Kidney epithelial cell (primary cell): ENCODE results near the gene MOK. TPM values are rescaled to one million over a fixed set of nuclear protein-coding genes. Genes with fewer than 3 reads are reported as not detected.

ENCODE experiments used
- DNase-seq: peaks from one replicate; pipeline ENCODE4 v3.0.0-alpha.2; 2010; ENCODE audit warnings: low read depth
- H3K27me3 ChIP-seq: 2 replicates; pipeline ENCODE4 v1.6.0; 2011; ENCODE audit warnings: low read length; ENCODE audit not compliant: control insufficient read depth, insufficient read depth
- H3K36me3 ChIP-seq: 2 replicates; pipeline ENCODE4 v1.5.1; 2011; ENCODE audit warnings: low read length; ENCODE audit not compliant: control insufficient read depth, insufficient read depth
- H3K4me3 ChIP-seq: 2 replicates; pipeline ENCODE4 v1.5.1; 2011; ENCODE audit warnings: low read depth, mild to moderate bottlenecking, control low read depth, low read length
- total RNA-seq: library from RNA; depleted of rRNA; stranded (reverse); fragments of >200 nt; gene quantifications from 2 replicates; pipeline ENCODE4 v1.2.3, GENCODE V29; 2015
- TF ChIP-seq, protein P1 (sequence below): IDR thresholded peaks from 2 replicates; pipeline ENCODE4 v1.5.1; 2011; ENCODE audit warnings: mild to moderate bottlenecking, moderate library complexity, low read length, control low read depth, inconsistent platforms; ENCODE audit not compliant: insufficient read depth, poor library complexity, severe bottlenecking

The MOK gene
- total RNA-seq, 1 donor from 2014 or later, result 5.1 TPM

DNA sequence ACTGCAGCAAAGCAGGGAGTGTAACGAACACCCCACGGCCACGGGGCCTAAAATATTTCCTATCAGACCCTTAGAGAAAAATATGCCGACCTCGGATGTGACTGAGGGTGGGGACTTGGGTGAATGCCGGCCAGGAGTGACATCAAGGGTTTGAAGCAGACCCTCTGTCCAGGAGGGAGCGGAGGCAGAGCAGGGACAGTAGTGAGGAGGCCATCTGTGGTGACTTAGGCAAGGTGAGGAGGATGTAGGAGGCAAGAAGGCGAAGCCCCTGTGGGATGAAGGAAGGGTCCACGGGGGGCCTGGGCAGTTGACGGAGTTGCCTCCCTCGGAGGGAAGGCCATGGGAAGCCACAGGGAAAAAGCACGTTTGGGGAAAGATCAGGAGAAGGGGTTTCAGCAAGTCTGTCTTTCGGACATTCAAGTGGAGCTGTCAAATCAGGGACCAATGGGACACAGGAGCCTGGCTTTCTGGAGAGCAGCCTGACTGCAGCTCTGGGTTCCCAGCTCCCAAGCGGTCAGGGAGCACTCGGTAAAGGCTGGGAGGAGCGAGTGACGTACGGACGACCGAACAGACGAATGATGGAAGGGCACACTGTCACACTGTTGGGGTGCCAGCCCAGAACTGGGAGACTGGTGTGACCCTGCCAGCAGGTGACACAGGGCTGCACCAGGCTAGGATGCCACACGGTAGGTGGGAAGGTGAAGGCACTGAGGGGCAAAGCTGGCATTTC lies 74.3 kb downstream of the MOK start:
- TF ChIP-seq, protein P1, sequence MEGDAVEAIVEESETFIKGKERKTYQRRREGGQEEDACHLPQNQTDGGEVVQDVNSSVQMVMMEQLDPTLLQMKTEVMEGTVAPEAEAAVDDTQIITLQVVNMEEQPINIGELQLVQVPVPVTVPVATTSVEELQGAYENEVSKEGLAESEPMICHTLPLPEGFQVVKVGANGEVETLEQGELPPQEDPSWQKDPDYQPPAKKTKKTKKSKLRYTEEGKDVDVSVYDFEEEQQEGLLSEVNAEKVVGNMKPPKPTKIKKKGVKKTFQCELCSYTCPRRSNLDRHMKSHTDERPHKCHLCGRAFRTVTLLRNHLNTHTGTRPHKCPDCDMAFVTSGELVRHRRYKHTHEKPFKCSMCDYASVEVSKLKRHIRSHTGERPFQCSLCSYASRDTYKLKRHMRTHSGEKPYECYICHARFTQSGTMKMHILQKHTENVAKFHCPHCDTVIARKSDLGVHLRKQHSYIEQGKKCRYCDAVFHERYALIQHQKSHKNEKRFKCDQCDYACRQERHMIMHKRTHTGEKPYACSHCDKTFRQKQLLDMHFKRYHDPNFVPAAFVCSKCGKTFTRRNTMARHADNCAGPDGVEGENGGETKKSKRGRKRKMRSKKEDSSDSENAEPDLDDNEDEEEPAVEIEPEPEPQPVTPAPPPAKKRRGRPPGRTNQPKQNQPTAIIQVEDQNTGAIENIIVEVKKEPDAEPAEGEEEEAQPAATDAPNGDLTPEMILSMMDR, result no peak
- Histone ChIP-seq H3K27me3 (no peaks in the 10 kb centered on the region), H3K36me3 (peaks cover 1% of the 10 kb centered on the region), H3K4me3 (no peak overlapping the region)
- no peak for DNase-seq

DNA sequence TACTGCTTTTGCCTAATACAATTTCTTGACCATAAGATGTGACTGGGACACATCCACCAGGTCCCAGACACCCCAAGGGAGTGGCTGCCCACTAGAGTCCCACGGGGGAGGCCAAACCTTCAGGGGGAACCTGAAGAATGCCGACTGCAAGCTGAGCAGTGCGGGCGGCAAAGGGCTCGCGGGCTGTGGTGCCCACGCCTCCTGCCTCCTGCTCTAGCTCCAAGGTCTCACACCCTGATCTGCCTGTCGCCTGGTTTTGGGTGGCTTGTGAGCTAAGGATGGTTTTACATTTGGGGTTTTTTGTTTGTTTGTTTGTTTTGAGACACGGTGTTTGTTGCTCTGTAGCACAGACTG lies 75.2 kb downstream of the MOK start:
- H3K36me3 ChIP-seq, result peaks cover 1% of the 10 kb centered on the region
- TF ChIP-seq, protein P1, result no peak

DNA sequence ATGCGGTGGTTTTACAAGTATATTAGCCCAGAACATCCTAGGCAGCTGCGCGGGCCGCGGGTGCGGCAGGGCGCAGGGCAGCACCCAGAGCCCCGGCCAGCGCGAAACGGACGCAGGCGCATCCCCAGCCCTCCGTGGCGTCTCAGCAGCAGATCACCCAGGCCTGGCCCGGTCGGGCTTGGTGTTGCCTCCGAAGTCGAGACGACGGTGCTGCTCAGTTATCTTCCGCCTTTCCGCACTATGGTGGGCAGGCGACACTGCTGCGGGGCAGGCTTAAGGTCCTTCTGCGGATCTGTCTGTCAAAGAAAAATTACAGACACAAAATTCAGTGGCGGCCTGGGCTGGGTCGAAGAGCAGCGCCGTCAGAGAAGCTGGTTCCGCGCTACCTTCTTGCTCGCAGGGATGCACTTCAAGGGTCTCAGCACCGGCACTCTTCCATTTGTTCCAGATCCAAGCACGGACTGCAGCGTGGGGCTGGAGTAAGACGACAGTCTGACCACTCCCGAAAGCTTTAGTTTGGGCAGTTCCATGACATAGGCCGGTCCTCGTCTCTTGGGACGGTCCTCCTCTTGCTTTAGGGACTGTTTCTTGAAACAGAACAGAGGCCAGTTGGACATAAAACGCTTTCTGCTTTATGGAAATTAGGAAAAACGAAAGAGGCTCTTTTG lies 75.8 kb downstream of the MOK start:
- H3K27me3 ChIP-seq, result no peaks in the 10 kb centered on the region
- H3K4me3 ChIP-seq, result no peak overlapping the region
- TF ChIP-seq, protein P1, result no peak
- no peak for DNase-seq
- H3K36me3 ChIP-seq, result peaks cover 1% of the 10 kb centered on the region

More for the DNA sequence above, 75.2 kb downstream of the MOK start:
- H3K4me3 ChIP-seq, result no peak overlapping the region
- H3K27me3 ChIP-seq, result no peaks in the 10 kb centered on the region
- no peak for DNase-seq

DNA sequence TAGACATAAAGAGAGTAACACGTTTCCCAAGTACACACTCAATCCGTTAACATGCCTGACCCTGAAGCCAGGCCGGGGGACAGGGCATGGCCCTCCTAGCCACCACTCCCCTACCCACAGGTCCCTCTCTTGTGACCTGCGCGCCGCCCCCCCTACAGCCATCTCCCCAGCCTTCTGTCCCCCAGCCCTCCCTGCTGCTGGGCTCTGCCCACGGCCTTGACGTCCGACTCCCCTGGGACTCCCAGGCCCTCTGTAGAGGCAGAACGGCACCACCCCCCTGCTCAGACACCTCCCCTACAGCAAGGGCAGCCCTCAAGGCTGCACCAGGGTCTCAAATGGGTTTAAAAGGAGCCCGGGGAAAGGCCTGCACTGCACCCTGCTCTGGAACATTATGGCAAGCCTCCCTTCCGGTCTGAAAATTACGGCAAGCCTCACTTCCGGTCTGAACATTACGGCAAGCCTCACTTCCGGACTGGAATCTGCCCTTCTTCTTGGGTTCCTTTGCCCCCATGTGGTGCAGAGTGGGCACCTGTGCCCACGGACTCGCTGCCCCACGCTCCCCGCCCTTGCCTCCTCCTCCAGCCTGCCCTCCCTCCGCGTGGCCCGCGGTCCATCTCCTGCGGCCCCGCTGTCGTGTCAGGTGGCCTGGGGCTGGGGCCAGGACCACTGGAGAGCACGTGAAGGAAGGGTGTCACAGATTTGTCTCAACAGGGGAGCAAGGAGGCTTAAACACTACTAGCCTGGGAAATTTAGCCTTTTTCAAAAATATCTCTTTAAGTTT lies 77.6 kb downstream of the MOK start:
- Histone ChIP-seq H3K27me3 (no peaks in the 10 kb centered on the region), H3K4me3 (no peak overlapping the region), H3K36me3 (no peaks in the 10 kb centered on the region)
- TF ChIP-seq, protein P1, result no peak
- DNase-seq, result no peak

DNA sequence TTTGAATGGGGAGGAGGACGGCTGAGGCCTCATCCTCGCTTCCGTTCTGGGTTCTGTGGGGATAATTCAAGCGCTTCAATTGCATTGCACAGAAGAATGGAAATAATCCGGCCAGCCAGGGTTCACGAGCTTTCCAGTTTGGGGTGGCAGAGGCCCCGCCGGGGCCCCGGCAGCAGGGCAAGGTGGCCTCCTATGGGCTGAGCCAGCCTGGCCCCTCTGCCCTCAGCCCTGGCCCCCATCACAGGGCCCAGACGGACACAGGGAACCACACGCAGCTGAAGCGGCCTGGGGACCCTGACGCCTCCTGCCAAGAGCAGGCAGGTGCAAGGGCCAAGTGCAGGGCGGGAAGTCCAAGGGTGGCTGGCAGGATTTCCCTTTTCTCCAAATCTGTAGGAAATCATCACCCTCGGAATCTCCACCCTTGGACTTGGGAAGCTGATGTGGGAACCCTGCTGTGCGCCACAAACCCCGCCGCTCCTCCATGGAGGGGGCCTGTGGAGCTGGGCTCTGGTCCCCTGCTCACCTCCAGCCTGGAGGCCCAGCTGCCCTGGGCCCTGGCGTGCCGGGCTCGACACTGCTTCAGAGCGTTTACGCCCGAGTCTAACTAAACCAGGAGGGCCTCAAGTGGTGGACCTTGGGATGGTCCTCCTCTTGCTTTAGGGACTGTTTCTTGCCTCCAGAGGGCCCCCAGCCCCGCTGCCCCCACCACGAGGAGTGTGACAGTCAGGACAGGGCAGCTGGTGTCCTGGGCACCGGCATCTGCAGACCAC lies 78.4 kb downstream of the MOK start:
- Histone ChIP-seq H3K36me3 (no peaks in the 10 kb centered on the region), H3K27me3 (no peaks in the 10 kb centered on the region), H3K4me3 (no peak overlapping the region)
- TF ChIP-seq, protein P1, result no peak
- DNase-seq, result no peak
